Lower leg skin (tissue), 3 donors: ENCODE measurements around the gene FGFBP2.

Experiments
- POLR2A ChIP-seq, 2 donors: fragments of 450-650 bp; IDR thresholded peaks; one replicate each; pipeline ENCODE4 v1.6.1; 2016 to 2017; ENCODE audit warnings: antibody characterized with exemption in 2 of 2, mild to moderate bottlenecking in 1 of 2, moderate library complexity in 1 of 2
- TF ChIP-seq, protein P1 (sequence below), 3 donors: fragments of 450-650 bp; IDR thresholded peaks; one replicate each; pipeline ENCODE4 v1.5.1; 2016; ENCODE audit warnings: antibody characterized with exemption in 3 of 3, mild to moderate bottlenecking in 3 of 3, moderate library complexity in 2 of 3

DNA sequence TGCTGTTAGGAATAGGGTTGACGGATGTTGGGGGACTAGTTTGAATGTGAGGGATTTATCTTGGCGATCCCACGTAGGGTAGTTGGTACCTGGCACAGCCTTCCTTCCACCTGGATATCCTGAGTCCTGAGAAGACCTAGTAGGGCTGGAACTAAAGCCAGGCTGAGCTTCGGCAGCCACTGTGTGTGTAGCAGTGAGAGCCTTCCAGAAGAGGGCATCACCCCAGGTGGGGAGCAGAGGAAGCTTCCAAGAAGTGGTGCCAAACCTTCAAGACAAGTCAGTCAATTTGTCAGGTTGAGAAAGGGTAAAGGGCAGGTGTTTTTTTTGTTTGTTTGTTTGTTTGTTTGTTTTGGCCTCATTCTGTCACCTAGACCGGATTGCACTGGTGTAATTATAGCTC lies 1.2 kb upstream of the FGFBP2 start:
- TF ChIP-seq, protein P1, sequence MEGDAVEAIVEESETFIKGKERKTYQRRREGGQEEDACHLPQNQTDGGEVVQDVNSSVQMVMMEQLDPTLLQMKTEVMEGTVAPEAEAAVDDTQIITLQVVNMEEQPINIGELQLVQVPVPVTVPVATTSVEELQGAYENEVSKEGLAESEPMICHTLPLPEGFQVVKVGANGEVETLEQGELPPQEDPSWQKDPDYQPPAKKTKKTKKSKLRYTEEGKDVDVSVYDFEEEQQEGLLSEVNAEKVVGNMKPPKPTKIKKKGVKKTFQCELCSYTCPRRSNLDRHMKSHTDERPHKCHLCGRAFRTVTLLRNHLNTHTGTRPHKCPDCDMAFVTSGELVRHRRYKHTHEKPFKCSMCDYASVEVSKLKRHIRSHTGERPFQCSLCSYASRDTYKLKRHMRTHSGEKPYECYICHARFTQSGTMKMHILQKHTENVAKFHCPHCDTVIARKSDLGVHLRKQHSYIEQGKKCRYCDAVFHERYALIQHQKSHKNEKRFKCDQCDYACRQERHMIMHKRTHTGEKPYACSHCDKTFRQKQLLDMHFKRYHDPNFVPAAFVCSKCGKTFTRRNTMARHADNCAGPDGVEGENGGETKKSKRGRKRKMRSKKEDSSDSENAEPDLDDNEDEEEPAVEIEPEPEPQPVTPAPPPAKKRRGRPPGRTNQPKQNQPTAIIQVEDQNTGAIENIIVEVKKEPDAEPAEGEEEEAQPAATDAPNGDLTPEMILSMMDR (IDR thresholded peaks at IDR 0.05): no peak
- TF ChIP-seq POLR2A (IDR thresholded peaks at IDR 0.05): no peak
